Neural cell (in vitro differentiated cells): Measurements from ENCODE around the gene ZNF668.

Experiments
- CTCF ChIP-seq: fragments of 450-650 bp; IDR thresholded peaks from 2 replicates; pipeline ENCODE4 v1.5.1; 2014; ENCODE audit warnings: antibody characterized with exemption, mild to moderate bottlenecking, moderate library complexity; ENCODE audit not compliant: poor library complexity, severe bottlenecking
- EZH2 ChIP-seq: fragments of 200-600, 300-800 bp; shearing (Covaris generic), sonication (generic); IDR thresholded peaks from 2 replicates; pipeline ENCODE4 v1.6.1; 2014; ENCODE audit warnings: antibody characterized with exemption, low read length, borderline replicate concordance, mild to moderate bottlenecking; ENCODE audit not compliant: insufficient read depth, poor library complexity, severe bottlenecking
- POLR2AphosphoS5 ChIP-seq: IDR thresholded peaks from 2 replicates; pipeline ENCODE4 v1.6.1; 2012
- RAD21 ChIP-seq: fragments of 450-650 bp; conservative IDR thresholded peaks from 2 replicates; pipeline ENCODE4 v1.6.1; 2014; ENCODE audit warnings: antibody characterized with exemption, mild to moderate bottlenecking, moderate library complexity
- REST ChIP-seq: IDR thresholded peaks from 2 replicates; pipeline ENCODE4 v1.6.1; 2012; ENCODE audit warnings: borderline replicate concordance
- SMC3 ChIP-seq: fragments of 450-650 bp; conservative IDR thresholded peaks from 2 replicates; pipeline ENCODE4 v1.6.1; 2014; ENCODE audit warnings: antibody characterized with exemption, mild to moderate bottlenecking, moderate library complexity; ENCODE audit not compliant: poor library complexity
- TAF1 ChIP-seq: IDR thresholded peaks from 2 replicates; pipeline ENCODE4 v1.6.1; 2012; ENCODE audit warnings: low read depth

- TF ChIP-seq CTCF: no peak
- no peak for TF ChIP-seq POLR2AphosphoS5
- no peak for TF ChIP-seq SMC3
- TF ChIP-seq EZH2: no peak
- no peak for TF ChIP-seq TAF1
- no peak for TF ChIP-seq RAD21
- TF ChIP-seq REST: no peak
Observed at GRCh38 chr16:31112711-31113110, 38.7 kb upstream of the ZNF668 start.
